Stimulated activated CD4-positive, alpha-beta T cell treated with anti-CD3 and anti-CD28 coated beads, Interleukin-1b, Interleukin-23, amount 100 ng/mL, for 1 hour (primary cell): ENCODE data around the gene TLE4.
"Not testable (repeated sequence)": the region's sequence is repeated elsewhere in the genome, so short reads cannot be mapped to it uniquely, and the experiment has no call there.

ENCODE experiments used
- DNase-seq, 2 donors: peaks; one replicate each; pipeline ENCODE4 v3.0.0-alpha.2; 2020; ENCODE audit warnings: low read depth in 2 of 2

Gene TLE4

GRCh38 chr9:79571309-79572031 lies at the start of gene TLE4:
Gene TLE4, plus strand, starts transcription at chr9:79571965. Its CDS starts 826 bp downstream, at chr9:79572791.
- DNase-seq: peak; percentile 97 to 99

DNA sequence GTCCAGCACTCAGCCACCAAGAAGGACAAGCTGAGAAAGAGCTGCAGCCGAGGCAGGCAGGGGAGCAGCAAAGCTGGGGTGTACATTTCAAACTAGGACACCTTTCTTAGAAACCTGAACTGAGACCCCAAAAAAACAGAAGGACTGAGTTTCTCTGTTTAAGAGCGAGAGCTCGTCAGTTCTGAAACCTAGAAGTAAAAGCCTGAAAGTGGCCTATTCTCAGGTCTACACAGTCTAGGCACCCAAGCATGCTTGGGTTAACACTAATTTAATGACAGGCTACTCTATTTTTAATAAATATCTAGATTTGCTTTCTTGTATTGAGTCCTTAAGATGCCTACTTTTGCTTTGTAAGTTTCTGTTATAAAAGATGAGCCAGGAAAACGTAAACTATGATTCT lies 49.0 kb upstream of the TLE4 start:
- no peak for DNase-seq

- DNase-seq: no peak
Measured at GRCh38 chr9:79524266-79524665, 47.5 kb upstream of the TLE4 start.

GRCh38 chr9:79526149-79526672 lies 45.6 kb upstream of the TLE4 start:
- DNase-seq: no peak

DNA sequence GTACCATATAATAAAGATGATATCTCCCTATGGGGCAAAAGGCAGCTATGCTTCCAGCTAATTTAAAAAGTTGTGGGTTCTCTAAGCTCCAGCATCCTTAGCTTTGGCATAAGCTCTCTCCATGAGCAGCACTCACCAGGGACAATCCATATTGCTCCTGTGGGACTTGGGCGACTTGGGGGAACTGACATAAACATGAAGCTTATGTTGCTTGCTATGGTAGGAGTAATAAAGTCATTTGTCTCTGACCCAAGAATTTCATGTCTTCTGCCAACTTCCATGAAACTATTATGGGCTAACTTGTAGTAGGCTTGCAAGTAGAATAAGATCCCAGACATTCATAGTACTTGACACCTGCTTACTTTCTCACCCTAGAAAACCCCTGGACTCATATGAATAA lies 36.2 kb upstream of the TLE4 start:
- DNase-seq: no peak

- no peak for DNase-seq
Measured at GRCh38 chr9:79537838-79538237, 33.9 kb upstream of the TLE4 start.

- DNase-seq: no peak
Measured at GRCh38 chr9:79542735-79543620, 28.8 kb upstream of the TLE4 start.

GRCh38 chr9:79544375-79544774 lies 27.4 kb upstream of the TLE4 start:
- DNase-seq: not testable (repeated sequence)

DNA sequence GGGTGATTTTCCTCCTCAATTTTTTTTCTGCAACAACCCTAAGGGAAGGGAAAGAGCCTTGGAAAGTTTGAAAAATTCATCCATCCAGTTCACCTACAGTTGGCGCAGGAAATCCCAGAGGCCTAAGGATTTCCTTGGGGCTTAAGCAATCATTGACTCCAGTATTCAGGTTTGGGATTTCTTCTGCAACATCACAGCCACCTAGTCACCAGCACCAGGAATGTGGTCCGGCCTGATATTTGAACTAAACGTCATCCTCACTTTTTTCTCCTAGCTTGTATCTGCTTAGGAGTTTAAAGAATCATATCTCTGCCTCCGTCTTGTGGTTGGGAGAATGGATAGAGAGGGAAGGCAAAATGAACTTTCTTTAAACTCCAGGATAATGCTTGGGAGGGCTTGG lies 20.2 kb upstream of the TLE4 start:
- DNase-seq: no peak

GRCh38 chr9:79551994-79552393 lies 19.8 kb upstream of the TLE4 start:
- no peak for DNase-seq

DNA sequence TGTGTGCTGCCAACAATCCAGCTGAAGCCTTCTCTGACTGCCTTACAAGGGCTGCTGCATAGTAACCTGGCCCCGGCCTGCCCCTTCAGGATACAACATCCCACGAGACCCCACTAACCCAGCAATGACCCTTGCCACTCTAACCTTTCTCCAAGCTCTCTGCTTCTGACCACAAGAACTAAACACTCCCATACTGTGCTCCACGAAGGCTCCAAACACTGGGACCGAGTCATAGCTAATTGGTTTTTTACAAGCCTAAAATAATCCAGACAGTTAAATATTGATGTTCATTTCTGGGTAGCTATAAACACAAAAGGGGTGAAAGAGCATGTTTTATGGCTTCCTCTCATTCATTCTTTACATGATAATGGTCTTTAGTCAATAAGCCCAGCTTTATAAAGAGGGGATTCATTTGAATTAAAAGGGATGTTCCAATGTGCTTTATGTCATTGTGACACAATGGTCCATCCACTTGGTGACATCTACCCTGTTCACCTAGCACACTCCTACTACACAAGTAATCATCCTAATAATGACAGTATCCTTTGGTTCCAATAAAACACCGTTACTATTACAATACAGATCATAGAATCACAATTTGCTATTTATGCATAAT lies 16.2 kb upstream of the TLE4 start:
- no peak for DNase-seq

GRCh38 chr9:79559495-79560181 lies 12.1 kb upstream of the TLE4 start:
- no peak for DNase-seq

- DNase-seq: no peak
Measured at GRCh38 chr9:79562749-79563386, 8.9 kb upstream of the TLE4 start.

- no peak for DNase-seq
Measured at GRCh38 chr9:79564105-79564504, 7.7 kb upstream of the TLE4 start.

DNA sequence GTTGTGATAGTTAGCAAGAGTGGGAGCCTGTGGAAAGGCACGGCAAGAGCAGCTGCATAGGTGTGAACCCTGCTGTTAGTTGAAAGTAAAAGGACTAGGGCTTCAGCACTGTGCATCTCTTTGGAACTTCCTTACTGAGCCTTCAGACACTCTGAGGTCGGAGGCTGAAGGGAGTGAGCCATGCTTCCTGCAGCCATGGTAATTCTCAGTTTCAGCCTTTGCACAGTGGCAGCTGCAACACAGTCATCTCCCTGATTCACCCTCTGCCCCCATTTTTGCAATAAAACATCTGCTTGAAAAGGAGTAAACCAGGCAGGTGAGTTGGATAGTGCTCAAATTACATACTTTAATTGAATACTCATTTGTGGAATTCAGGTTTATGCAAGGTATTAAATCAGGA lies 6.5 kb upstream of the TLE4 start:
- DNase-seq: no peak

- no peak for DNase-seq
Measured at GRCh38 chr9:79567671-79568098, 4.1 kb upstream of the TLE4 start.

DNA sequence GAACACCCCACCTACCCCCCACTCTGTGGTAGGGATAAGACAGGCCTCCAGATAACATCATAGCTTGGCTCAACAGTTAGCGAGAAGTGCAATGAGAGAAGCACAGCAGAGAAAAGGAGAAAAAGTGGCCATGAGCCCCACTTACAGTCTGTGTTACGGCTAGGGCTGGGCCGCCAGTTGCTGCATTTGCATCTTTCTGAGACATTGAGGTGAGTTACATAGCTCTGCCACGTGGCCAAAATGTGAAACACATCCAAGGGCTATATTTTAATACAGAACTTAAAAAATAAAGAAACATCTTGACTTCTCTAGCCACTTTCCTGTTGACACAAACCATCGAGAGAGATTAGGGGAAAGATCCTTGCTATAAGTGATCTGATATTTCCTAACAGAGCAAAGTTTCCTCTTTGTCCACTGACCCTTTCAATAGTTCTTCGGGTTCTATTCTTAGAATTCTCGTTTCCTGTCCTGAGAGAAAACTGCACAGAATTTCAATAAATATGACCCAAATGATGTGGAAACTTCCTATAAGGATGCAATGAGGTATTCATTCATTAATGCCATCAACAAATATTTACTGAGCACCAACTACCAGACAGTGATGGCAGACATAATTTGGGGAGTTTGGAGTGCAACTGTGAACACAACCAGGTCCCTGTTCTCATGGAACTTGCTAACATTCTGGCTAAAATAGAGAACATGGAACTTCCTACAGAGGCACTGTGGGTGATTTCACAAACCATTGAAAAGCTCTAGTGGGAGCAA lies 3.2 kb upstream of the TLE4 start:
- DNase-seq: no peak

GRCh38 chr9:79569814-79570447 lies 1.8 kb upstream of the TLE4 start:
- DNase-seq: no peak

GRCh38 chr9:79570448-79571308 lies 1.1 kb upstream of the TLE4 start:
- peak in 1 of 2 donors; percentile 9 for DNase-seq
